GM23248 (cell line): ENCODE results near the gene ZSCAN20. TPM values are rescaled to one million over a fixed set of nuclear protein-coding genes. Genes with fewer than 3 reads are reported as not detected.

ENCODE experiments used
- DNase-seq: peaks from one replicate; pipeline ENCODE4 v3.0.0-alpha.2; 2015
- H2AFZ ChIP-seq: fragments of 200-600 bp; sonication (generic); 2 replicates; pipeline ENCODE4 v1.6.1; 2016; ENCODE audit warnings: antibody characterized with exemption
- H3F3A ChIP-seq: fragments of 200-600 bp; sonication (generic); 2 replicates; pipeline ENCODE4 v1.6.1; 2016; ENCODE audit warnings: mild to moderate bottlenecking, antibody characterized with exemption, mixed run types; ENCODE audit not compliant: insufficient read depth
- H3K27ac ChIP-seq: fragments of 200-600 bp; sonication (generic); 2 replicates; pipeline ENCODE4 v1.5.1; 2016; ENCODE audit warnings: mild to moderate bottlenecking
- H3K27me3 ChIP-seq: fragments of 200-600 bp; sonication (generic); replicated peaks from 2 replicates; pipeline ENCODE4 v1.6.1; 2016; ENCODE audit warnings: mild to moderate bottlenecking; ENCODE audit not compliant: insufficient read depth
- H3K36me3 ChIP-seq: fragments of 200-600 bp; sonication (generic); 2 replicates; pipeline ENCODE4 v1.6.1; 2016; ENCODE audit warnings: low read depth, mild to moderate bottlenecking
- H3K4me1 ChIP-seq: fragments of 200-600 bp; sonication (generic); 2 replicates; pipeline ENCODE4 v1.6.1; 2016; ENCODE audit warnings: mild to moderate bottlenecking; ENCODE audit not compliant: insufficient read depth
- H3K4me2 ChIP-seq: fragments of 200-600 bp; sonication (generic); one replicate; pipeline ENCODE4 v1.6.1; 2016; ENCODE audit warnings: mild to moderate bottlenecking; ENCODE audit not compliant: unreplicated experiment
- H3K4me3 ChIP-seq: fragments of 200-600 bp; sonication (generic); 2 replicates; pipeline ENCODE4 v1.5.1; 2016; ENCODE audit warnings: mild to moderate bottlenecking
- H3K79me2 ChIP-seq: fragments of 200-600 bp; sonication (generic); 2 replicates; pipeline ENCODE4 v1.6.1; 2016; ENCODE audit warnings: mild to moderate bottlenecking; ENCODE audit not compliant: insufficient read depth
- H3K9ac ChIP-seq: fragments of 200-600 bp; sonication (generic); 2 replicates; pipeline ENCODE4 v1.6.1; 2016; ENCODE audit warnings: mild to moderate bottlenecking
- H3K9me2 ChIP-seq: fragments of 200-600 bp; sonication (generic); 2 replicates; pipeline ENCODE4 v1.6.1; 2016; ENCODE audit warnings: mixed run types, mild to moderate bottlenecking, moderate library complexity; ENCODE audit not compliant: insufficient read depth
- H3K9me3 ChIP-seq: fragments of 200-600 bp; sonication (generic); one replicate; pipeline ENCODE4 v1.6.1; 2017; ENCODE audit warnings: low read depth
- H4K20me1 ChIP-seq: fragments of 200-600 bp; sonication (generic); 2 replicates; pipeline ENCODE4 v1.6.0; 2016; ENCODE audit not compliant: insufficient read depth
- EZH2 ChIP-seq: fragments of 200-600 bp; sonication (generic); IDR thresholded peaks from 2 replicates; pipeline ENCODE4 v1.6.1; 2018; ENCODE audit warnings: antibody characterized with exemption, mild to moderate bottlenecking; ENCODE audit not compliant: insufficient read depth, poor library complexity, severe bottlenecking
- EZH2phosphoT487 ChIP-seq: fragments of 200-600 bp; sonication (generic); IDR thresholded peaks from 2 replicates; pipeline ENCODE4 v1.6.1; 2018; ENCODE audit warnings: antibody characterized with exemption, moderate library complexity, mild to moderate bottlenecking, low read depth; ENCODE audit not compliant: insufficient read depth
- WGBS, 2 experiments: methylation state at CpG; one replicate each; pipeline ENCODE4 v1.1.6; 2015 to 2017; ENCODE audit warnings: low lambda C conversion rate in 2 of 2, low coverage in 1 of 2; ENCODE audit errors: missing lambda C conversion rate in 2 of 2; 5-methylcytosine and 5-hydroxymethylcytosine counted together
- in situ Hi-C: fragments of 300-500 bp; cut with MboI; formaldehyde crosslinking; loops from 2 replicates; pipeline ENCODE4 v1.15.0; 2020
- polyA plus RNA-seq: library from polyadenylated mRNA; unstranded; fragments of >200 nt; fragmentation: Nextera tagmentation; extraction: Ambion mirVana; gene quantifications from 2 replicates; pipeline ENCODE4 v1.2.1, GENCODE V29; 2016
- total RNA-seq: library from RNA; depleted of rRNA; stranded (reverse); fragments of >200 nt; shearing (Covaris generic); gene quantifications from 2 replicates; pipeline ENCODE4 v1.2.3, GENCODE V29; 2014

Gene ZSCAN20
- total and polyA plus RNA-seq, 2 experiments from 2014 or later: 1.7 to 9.5 TPM

- Histone ChIP-seq H3K27me3 (no peaks in the 10 kb centered on the region), H3K79me2 (no peaks in the 10 kb centered on the region), H4K20me1 (no peaks in the 10 kb centered on the region), H2AFZ (no peak overlapping the region), H3K9me2 (no peaks in the 10 kb centered on the region), H3K4me1 (peaks cover 18% of the 10 kb centered on the region), H3F3A (peaks cover under 1% of the 10 kb centered on the region), H3K4me2 (no peak overlapping the region), H3K9me3 (no peaks in the 10 kb centered on the region), H3K36me3 (no peaks in the 10 kb centered on the region), H3K4me3 (no peak overlapping the region), H3K9ac (no peak overlapping the region), H3K27ac (no peak overlapping the region)
- in situ Hi-C loops: loop anchor here (25.0 kb wide), 1 partner anchor 177 kb away; no protein-coding TSS in a partner anchor
- DNase-seq: no peak
- no peak for TF ChIP-seq EZH2phosphoT487
- TF ChIP-seq EZH2: no peak
- 89 to 95% methylated on average over 3 of the region's 3 CpGs for WGBS, 2 experiments
Observed at GRCh38 chr1:33464552-33464951, 7.9 kb upstream of the ZSCAN20 start.

- no peaks in the 10 kb centered on the region for H3K9me3 ChIP-seq
- no peak overlapping the region for H3K9ac ChIP-seq
- no peaks in the 10 kb centered on the region for H4K20me1 ChIP-seq
- no peaks in the 10 kb centered on the region for H3K27me3 ChIP-seq
- TF ChIP-seq EZH2phosphoT487 (no peak), EZH2 (no peak)
- H3K79me2 ChIP-seq: no peaks in the 10 kb centered on the region
- no peak overlapping the region for H3K4me3 ChIP-seq
- H3K9me2 ChIP-seq: no peaks in the 10 kb centered on the region
- no peak overlapping the region for H3K4me2 ChIP-seq
- no peaks in the 10 kb centered on the region for H3K36me3 ChIP-seq
- no peak overlapping the region for H3K27ac ChIP-seq
- H3F3A ChIP-seq: peaks cover 7% of the 10 kb centered on the region; the same call in 1 of the 2 replicates
- DNase-seq: no peak
- WGBS, 2 experiments: 98 to 100% methylated on average over 2 of the region's 2 CpGs
- H3K4me1 ChIP-seq: peaks cover 14% of the 10 kb centered on the region
- in situ Hi-C loops: loop anchor here (25.0 kb wide), 1 partner anchor 178 kb away; no protein-coding TSS in a partner anchor
- no peak overlapping the region for H2AFZ ChIP-seq
Observed at GRCh38 chr1:33465316-33465715, 7.1 kb upstream of the ZSCAN20 start.

DNA sequence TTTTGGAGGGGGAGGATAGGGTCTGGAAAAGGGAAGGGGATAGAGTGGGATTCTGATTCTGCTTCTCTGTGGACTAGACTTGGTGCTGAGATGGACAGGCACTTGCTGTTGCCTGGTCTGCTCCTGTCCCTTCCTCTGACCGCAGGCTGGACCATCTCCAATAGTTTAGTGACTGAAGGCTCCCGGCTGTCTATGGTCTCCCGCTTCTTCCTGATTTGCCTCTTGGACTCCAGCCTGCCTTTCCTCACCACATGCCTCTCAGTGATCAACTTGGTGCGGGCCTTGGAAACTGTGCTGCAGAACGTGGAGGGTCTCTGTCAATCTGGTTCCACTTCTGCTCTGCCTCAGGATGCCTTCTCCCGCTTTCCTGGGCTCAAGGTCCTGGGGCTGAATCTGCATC lies 6.3 kb upstream of the ZSCAN20 start:
- Histone ChIP-seq H3F3A (peaks cover 12% of the 10 kb centered on the region), H3K9me3 (no peaks in the 10 kb centered on the region), H3K4me2 (no peak overlapping the region), H3K4me1 (peaks cover 15% of the 10 kb centered on the region), H3K27me3 (no peaks in the 10 kb centered on the region), H3K9me2 (no peaks in the 10 kb centered on the region), H3K9ac (no peak overlapping the region), H3K27ac (no peak overlapping the region), H3K79me2 (no peaks in the 10 kb centered on the region), H3K4me3 (no peak overlapping the region), H2AFZ (no peak overlapping the region), H3K36me3 (no peaks in the 10 kb centered on the region), H4K20me1 (no peaks in the 10 kb centered on the region)
- no peak for DNase-seq
- in situ Hi-C loops: loop anchor here (25.0 kb wide), 1 partner anchor 179 kb away; no protein-coding TSS in a partner anchor
- WGBS, 2 experiments: 50 to 52% methylated on average over 6 of the region's 6 CpGs
- no peak for TF ChIP-seq EZH2phosphoT487
- TF ChIP-seq EZH2: no peak

DNA sequence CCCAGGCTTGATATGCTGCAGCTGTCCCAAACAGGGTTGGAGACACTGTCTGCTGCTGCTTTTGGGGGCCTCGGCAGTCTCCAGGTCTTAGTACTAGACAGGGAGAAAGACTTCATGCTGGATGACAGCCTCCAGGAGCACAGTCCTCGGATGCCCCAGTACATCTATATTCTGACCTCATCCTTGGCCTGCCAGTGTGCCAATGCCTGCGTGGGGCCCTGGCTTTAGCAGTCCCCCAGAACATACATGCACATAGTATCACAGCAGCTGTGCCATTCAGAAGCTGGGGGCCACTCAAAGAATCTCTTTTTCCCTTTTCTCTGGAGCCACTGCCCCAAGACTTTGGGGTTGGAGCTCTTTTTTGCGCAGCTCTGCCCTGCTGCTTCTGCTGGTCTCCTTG lies 4.4 kb upstream of the ZSCAN20 start:
- Histone ChIP-seq H3K27ac (no peak overlapping the region), H3K36me3 (no peaks in the 10 kb centered on the region), H3K27me3 (no peaks in the 10 kb centered on the region), H4K20me1 (no peaks in the 10 kb centered on the region), H3K9me3 (no peaks in the 10 kb centered on the region), H3K4me2 (no peak overlapping the region), H3K9me2 (no peaks in the 10 kb centered on the region), H3K4me3 (no peak overlapping the region), H2AFZ (no peak overlapping the region), H3K4me1 (peaks cover 19% of the 10 kb centered on the region), H3F3A (peaks cover 20% of the 10 kb centered on the region), H3K9ac (no peak overlapping the region), H3K79me2 (peaks cover 5% of the 10 kb centered on the region)
- in situ Hi-C loops: loop anchor here (25.0 kb wide), 1 partner anchor 181 kb away; no protein-coding TSS in a partner anchor
- DNase-seq: no peak
- 85 to 92% methylated on average over 4 of the region's 4 CpGs for WGBS, 2 experiments
- no peak for TF ChIP-seq EZH2

DNA sequence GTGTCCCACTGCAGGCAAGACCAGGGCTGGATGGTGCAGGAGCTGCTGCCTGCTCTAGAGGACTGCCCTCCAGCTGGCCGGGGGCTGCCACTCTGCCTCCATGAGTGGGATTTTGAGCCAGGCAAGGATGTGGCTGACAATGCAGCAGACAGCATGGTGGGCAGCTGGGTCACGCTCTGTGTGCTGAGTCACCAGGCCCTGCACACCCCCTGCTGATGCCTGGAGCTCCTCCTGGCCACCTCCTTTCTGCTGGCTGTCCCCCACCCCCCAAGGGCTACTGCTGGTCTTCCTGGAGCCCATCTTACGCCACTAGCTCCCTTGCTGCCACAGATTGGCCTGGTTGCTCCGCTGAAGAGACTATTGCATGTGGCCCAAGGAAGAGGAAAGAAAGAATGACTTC lies 3.9 kb upstream of the ZSCAN20 start:
- in situ Hi-C loops: loop anchor here (25.0 kb wide), 1 partner anchor 181 kb away; no protein-coding TSS in a partner anchor
- H2AFZ ChIP-seq: no peak overlapping the region
- H3K9me3 ChIP-seq: no peaks in the 10 kb centered on the region
- TF ChIP-seq EZH2 (no peak), EZH2phosphoT487 (no peak)
- no peak overlapping the region for H3K4me2 ChIP-seq
- H3K4me1 ChIP-seq: peaks cover 24% of the 10 kb centered on the region
- no peak for DNase-seq
- 87 to 92% methylated on average over 4 of the region's 4 CpGs for WGBS, 2 experiments
- peaks cover 20% of the 10 kb centered on the region for H3F3A ChIP-seq
- no peak overlapping the region for H3K4me3 ChIP-seq
- no peaks in the 10 kb centered on the region for H4K20me1 ChIP-seq
- peaks cover 10% of the 10 kb centered on the region for H3K79me2 ChIP-seq
- H3K27me3 ChIP-seq: no peaks in the 10 kb centered on the region
- no peaks in the 10 kb centered on the region for H3K36me3 ChIP-seq
- H3K9ac ChIP-seq: no peak overlapping the region
- H3K9me2 ChIP-seq: no peaks in the 10 kb centered on the region
- no peak overlapping the region for H3K27ac ChIP-seq
